ENCODE results near the gene PROX2. TPM values are rescaled to one million over a fixed set of nuclear protein-coding genes. Genes with fewer than 3 reads are reported as not detected.

PROX2 gene
- total RNA-seq, 2 experiments from 2014 or later, result 0.35 to 0.74 TPM

- Histone ChIP-seq H3K27ac (ENCODE audit: low read depth, low read length, poor library complexity, severe bottlenecking) (no peak overlapping the region), H4K20me1 (ENCODE audit: insufficient read depth, low read length) (no peaks in the 10 kb centered on the region), H2AFZ (ENCODE audit: low read length) (no peak overlapping the region), H3K79me2 (ENCODE audit: insufficient read depth, low read depth, low read length) (no peaks in the 10 kb centered on the region), H3K36me3 (ENCODE audit: insufficient read depth, low read length) (no peaks in the 10 kb centered on the region), H3K9me3 (ENCODE audit: low read length) (no peaks in the 10 kb centered on the region), H3K4me3 (ENCODE audit: low read depth, low read length, poor library complexity, severe bottlenecking) (no peak overlapping the region), H3K4me2 (ENCODE audit: low read length) (no peak overlapping the region), H3K9me2 (ENCODE audit: insufficient read depth, low read length) (no peaks in the 10 kb centered on the region), H3K4me1 (ENCODE audit: insufficient read depth, low read length, poor library complexity, severe bottlenecking) (no peaks in the 10 kb centered on the region)
- TF ChIP-seq EZH2phosphoT487 (IDR thresholded peaks at IDR 0.05; ENCODE audit: borderline replicate concordance, low read depth, low read length), result no peak
- no peak for TF ChIP-seq CTCF (conservative IDR thresholded peaks at IDR 0.05; ENCODE audit: low read length)
- ChIA-PET POLR2A (interaction anchor here (0.7 to 1.1 kb wide), 2 partner anchors 8 to 10 kb away, joined by 3 to 4 read pairs; no protein-coding TSS in a partner anchor), CTCF (ENCODE audit: unreplicated experiment) (no interaction called here)
- no TSS peak for BruUV-seq (replicated peaks)
- DNase-seq (ENCODE audit: low spot score), result no peak
- intact Hi-C loops (cut with micrococcal nuclease; ENCODE audit: unreplicated experiment), result loop anchor here (10.0 kb wide), 1 partner anchor 440 kb away; no protein-coding TSS in a partner anchor
Measured at GRCh38 chr14:74865156-74865555, 10.8 kb downstream of the PROX2 start.

GRCh38 chr14:74864198-74864597 lies 11.7 kb downstream of the PROX2 start:
- Histone ChIP-seq H3K36me3 (ENCODE audit: insufficient read depth, low read length) (no peaks in the 10 kb centered on the region), H3K9me2 (ENCODE audit: insufficient read depth, low read length) (no peaks in the 10 kb centered on the region), H2AFZ (ENCODE audit: low read length) (no peak overlapping the region), H3K79me2 (ENCODE audit: insufficient read depth, low read depth, low read length) (no peaks in the 10 kb centered on the region), H4K20me1 (ENCODE audit: insufficient read depth, low read length) (no peaks in the 10 kb centered on the region), H3K9me3 (ENCODE audit: low read length) (no peaks in the 10 kb centered on the region), H3K4me2 (ENCODE audit: low read length) (no peak overlapping the region), H3K4me3 (ENCODE audit: low read depth, low read length, poor library complexity, severe bottlenecking) (no peak overlapping the region), H3K4me1 (ENCODE audit: insufficient read depth, low read length, poor library complexity, severe bottlenecking) (no peaks in the 10 kb centered on the region), H3K27ac (ENCODE audit: low read depth, low read length, poor library complexity, severe bottlenecking) (no peak overlapping the region)
- POLR2A ChIA-PET, result interaction anchor here (0.7 to 1.1 kb wide), 2 partner anchors 9 kb away, joined by 3 to 4 read pairs; no protein-coding TSS in a partner anchor
- no TSS peak for BruUV-seq (replicated peaks)
- TF ChIP-seq CTCF (conservative IDR thresholded peaks at IDR 0.05; ENCODE audit: low read length) (no peak), EZH2phosphoT487 (IDR thresholded peaks at IDR 0.05; ENCODE audit: borderline replicate concordance, low read depth, low read length) (no peak)
- no peak for DNase-seq (ENCODE audit: low spot score)
- CTCF ChIA-PET (ENCODE audit: unreplicated experiment), result no interaction called here
- intact Hi-C loops (cut with micrococcal nuclease; ENCODE audit: unreplicated experiment), result loop anchor here (10.0 kb wide), 1 partner anchor 441 kb away; no protein-coding TSS in a partner anchor

- Histone ChIP-seq H3K27ac (ENCODE audit: low read depth, low read length, poor library complexity, severe bottlenecking) (no peak overlapping the region), H2AFZ (ENCODE audit: low read length) (no peak overlapping the region), H3K9me3 (ENCODE audit: low read length) (no peaks in the 10 kb centered on the region), H3K4me3 (ENCODE audit: low read depth, low read length, poor library complexity, severe bottlenecking) (no peak overlapping the region), H3K79me2 (ENCODE audit: insufficient read depth, low read depth, low read length) (no peaks in the 10 kb centered on the region), H3K4me1 (ENCODE audit: insufficient read depth, low read length, poor library complexity, severe bottlenecking) (no peaks in the 10 kb centered on the region), H3K9me2 (ENCODE audit: insufficient read depth, low read length) (no peaks in the 10 kb centered on the region), H3K4me2 (ENCODE audit: low read length) (no peak overlapping the region), H4K20me1 (ENCODE audit: insufficient read depth, low read length) (no peaks in the 10 kb centered on the region), H3K36me3 (ENCODE audit: insufficient read depth, low read length) (no peaks in the 10 kb centered on the region)
- TF ChIP-seq EZH2phosphoT487 (IDR thresholded peaks at IDR 0.05; ENCODE audit: borderline replicate concordance, low read depth, low read length) (no peak), CTCF (conservative IDR thresholded peaks at IDR 0.05; ENCODE audit: low read length) (no peak)
- no peak for DNase-seq (ENCODE audit: low spot score)
- intact Hi-C loops (cut with micrococcal nuclease; ENCODE audit: unreplicated experiment), result loop anchor here (10.0 kb wide), 1 partner anchor 442 kb away; no protein-coding TSS in a partner anchor
- no TSS peak for BruUV-seq (replicated peaks)
- POLR2A ChIA-PET, result interaction anchor here (0.6 to 1.9 kb wide), 3 partner anchors 9 to 15 kb away, joined by 3 to 6 read pairs (median 3); no protein-coding TSS in a partner anchor
- CTCF ChIA-PET (ENCODE audit: unreplicated experiment), result interaction anchor here (3.0 kb wide), 1 partner anchor 42 kb away, joined by 16 read pairs; no protein-coding TSS in a partner anchor
Measured at GRCh38 chr14:74863274-74863673, 12.7 kb downstream of the PROX2 start.

Measured in OCI-LY7 (cell line).